Measurements from ENCODE around the gene TBC1D10B. TPM values are rescaled to one million over a fixed set of nuclear protein-coding genes. Genes with fewer than 3 reads are reported as not detected.

TBC1D10B gene
- total and polyA plus RNA-seq, 9 of the 15 experiments (the other 6 are each of a cell fraction or from before 2014, with no cell fraction given) = 2.2 to 55.4 (median 17.5) TPM

DNA sequence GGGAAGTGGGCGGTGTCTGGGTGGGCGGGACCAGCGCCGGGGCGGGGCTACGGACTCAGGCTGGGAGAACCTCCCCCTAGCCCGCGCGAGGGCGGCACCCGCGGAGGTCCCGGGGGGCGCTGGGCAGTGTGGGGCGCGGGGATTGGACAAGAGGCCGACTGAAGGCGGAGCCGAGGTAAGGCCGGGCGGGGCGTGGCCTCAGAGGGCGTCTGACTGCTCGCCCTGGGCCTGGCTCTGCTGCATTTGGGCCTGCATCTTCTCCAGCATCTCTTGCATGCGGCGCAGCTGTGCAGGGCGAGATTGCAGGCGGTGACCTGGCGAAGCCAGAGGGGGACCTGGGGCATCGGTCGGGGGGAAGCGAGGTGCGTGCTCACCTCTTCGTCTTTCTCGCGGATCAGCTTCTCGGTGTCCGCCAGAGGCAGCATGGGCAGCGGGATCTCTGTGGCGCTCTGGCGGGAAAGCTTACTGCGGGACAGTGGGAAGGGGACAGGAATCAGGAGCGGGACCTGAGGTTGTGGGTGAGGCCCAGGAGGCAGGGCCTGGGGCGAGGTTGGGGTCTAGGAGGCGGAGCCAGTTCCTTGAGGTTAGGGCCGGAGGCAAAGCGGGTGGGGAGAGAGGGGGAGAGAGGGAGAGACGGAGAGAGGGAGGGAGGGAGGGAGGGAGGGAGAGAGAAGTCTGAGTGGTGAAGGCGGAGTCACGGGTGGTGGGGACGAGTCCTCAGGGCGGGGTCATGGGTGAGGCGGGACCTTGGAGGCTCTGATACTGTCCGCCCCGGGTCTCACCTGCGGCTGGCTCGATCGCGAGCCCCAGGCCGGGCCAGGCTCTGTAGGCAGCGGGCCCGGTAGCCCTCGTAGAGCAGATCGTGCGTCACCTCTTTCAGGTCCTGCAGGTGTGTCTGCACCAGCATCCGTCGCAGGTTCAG lies 8.2 kb upstream of the TBC1D10B start (continued):
- no peak for TF ChIP-seq SMAD3 (CRISPR knock-in tag; conservative IDR thresholded peaks at IDR 0.05)
- TF ChIP-seq CAMTA2 (CRISPR knock-in tag; conservative IDR thresholded peaks at IDR 0.05) = no peak
- no peak; the same call in 1 of the 2 replicates for TF ChIP-seq TEAD4 (IDR thresholded peaks at IDR 0.05; ENCODE audit: low read length)
- no peak for TF ChIP-seq TEAD4 (CRISPR knock-in tag; IDR thresholded peaks at IDR 0.05; ENCODE audit: borderline replicate concordance)
- TF ChIP-seq, protein P1, sequence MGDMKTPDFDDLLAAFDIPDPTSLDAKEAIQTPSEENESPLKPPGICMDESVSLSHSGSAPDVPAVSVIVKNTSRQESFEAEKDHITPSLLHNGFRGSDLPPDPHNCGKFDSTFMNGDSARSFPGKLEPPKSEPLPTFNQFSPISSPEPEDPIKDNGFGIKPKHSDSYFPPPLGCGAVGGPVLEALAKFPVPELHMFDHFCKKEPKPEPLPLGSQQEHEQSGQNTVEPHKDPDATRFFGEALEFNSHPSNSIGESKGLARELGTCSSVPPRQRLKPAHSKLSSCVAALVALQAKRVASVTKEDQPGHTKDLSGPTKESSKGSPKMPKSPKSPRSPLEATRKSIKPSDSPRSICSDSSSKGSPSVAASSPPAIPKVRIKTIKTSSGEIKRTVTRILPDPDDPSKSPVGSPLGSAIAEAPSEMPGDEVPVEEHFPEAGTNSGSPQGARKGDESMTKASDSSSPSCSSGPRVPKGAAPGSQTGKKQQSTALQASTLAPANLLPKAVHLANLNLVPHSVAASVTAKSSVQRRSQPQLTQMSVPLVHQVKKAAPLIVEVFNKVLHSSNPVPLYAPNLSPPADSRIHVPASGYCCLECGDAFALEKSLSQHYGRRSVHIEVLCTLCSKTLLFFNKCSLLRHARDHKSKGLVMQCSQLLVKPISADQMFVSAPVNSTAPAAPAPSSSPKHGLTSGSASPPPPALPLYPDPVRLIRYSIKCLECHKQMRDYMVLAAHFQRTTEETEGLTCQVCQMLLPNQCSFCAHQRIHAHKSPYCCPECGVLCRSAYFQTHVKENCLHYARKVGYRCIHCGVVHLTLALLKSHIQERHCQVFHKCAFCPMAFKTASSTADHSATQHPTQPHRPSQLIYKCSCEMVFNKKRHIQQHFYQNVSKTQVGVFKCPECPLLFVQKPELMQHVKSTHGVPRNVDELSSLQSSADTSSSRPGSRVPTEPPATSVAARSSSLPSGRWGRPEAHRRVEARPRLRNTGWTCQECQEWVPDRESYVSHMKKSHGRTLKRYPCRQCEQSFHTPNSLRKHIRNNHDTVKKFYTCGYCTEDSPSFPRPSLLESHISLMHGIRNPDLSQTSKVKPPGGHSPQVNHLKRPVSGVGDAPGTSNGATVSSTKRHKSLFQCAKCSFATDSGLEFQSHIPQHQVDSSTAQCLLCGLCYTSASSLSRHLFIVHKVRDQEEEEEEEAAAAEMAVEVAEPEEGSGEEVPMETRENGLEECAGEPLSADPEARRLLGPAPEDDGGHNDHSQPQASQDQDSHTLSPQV (IDR thresholded peaks at IDR 0.05) = no peak
- TF ChIP-seq PRMT5 (CRISPR knock-in tag; IDR thresholded peaks at IDR 0.05) = no peak
- TF ChIP-seq HDAC6 (IDR thresholded peaks at IDR 0.05; ENCODE audit: low read depth, low read length) = no peak
- peak; percentile 82 for TF ChIP-seq MAX (CRISPR knock-in tag; IDR thresholded peaks at IDR 0.05)
- peak; percentile 38; the same call in 1 of the 2 replicates for TF ChIP-seq CBFB (CRISPR knock-in tag; IDR thresholded peaks at IDR 0.05)
- TF ChIP-seq TCF15 (CRISPR knock-in tag; IDR thresholded peaks at IDR 0.05) = no peak
- peak; percentile 37; the same call in 1 of the 2 replicates for TF ChIP-seq ZNF134 (CRISPR knock-in tag; conservative IDR thresholded peaks at IDR 0.05)
- TF ChIP-seq ATF2 (CRISPR knock-in tag; IDR thresholded peaks at IDR 0.05) = no peak
- TF ChIP-seq KAT2B (IDR thresholded peaks at IDR 0.05; ENCODE audit: low read depth, low read length) = no peak
- peak; percentile 84 for TF ChIP-seq HMGN3 (IDR thresholded peaks at IDR 0.05; ENCODE audit: borderline replicate concordance, extremely low read depth, insufficient read length, low read depth, low read length)
- TF ChIP-seq STAT5A (IDR thresholded peaks at IDR 0.05; ENCODE audit: borderline replicate concordance, low read length) = no peak
- TF ChIP-seq PTTG1 (tag; IDR thresholded peaks at IDR 0.05; ENCODE audit: low read depth) = no peak
- no peak for TF ChIP-seq SNIP1 (IDR thresholded peaks at IDR 0.05; ENCODE audit: low read depth)
- TF ChIP-seq ZNF695 (CRISPR knock-in tag; IDR thresholded peaks at IDR 0.05) = no peak
- TF ChIP-seq MYC (IDR thresholded peaks at IDR 0.05; ENCODE audit: low read depth, low read length) = 0 out of 2 replicates have a peak, but pooled peaks have one; percentile 39
- no peak for TF ChIP-seq MYC (CRISPR knock-in tag; IDR thresholded peaks at IDR 0.05; ENCODE audit: borderline replicate concordance, low read depth)
- no peak for TF ChIP-seq MIER1 (IDR thresholded peaks at IDR 0.05; ENCODE audit: low read depth)
- no peak for TF ChIP-seq NCOA2 (IDR thresholded peaks at IDR 0.05; ENCODE audit: partially characterized antibody in 2 of 2)
- no peak for TF ChIP-seq FUS (optimal IDR thresholded peaks at IDR 0.05; ENCODE audit: low read depth, low read length)

All from K562 (cell line).